HUES48 (cell line): ENCODE results near the gene ZNF324.

Experiments used
- H3K27ac ChIP-seq: one replicate; pipeline ENCODE4 v1.7.0; 2013; ENCODE audit warnings: low read depth, low read length, inconsistent platforms
- H3K27me3 ChIP-seq: 2 replicates; pipeline ENCODE4 v1.6.1; 2013; ENCODE audit warnings: mild to moderate bottlenecking, low read length; ENCODE audit not compliant: control insufficient read depth, insufficient read depth
- H3K36me3 ChIP-seq: 2 replicates; pipeline ENCODE4 v1.6.1; 2013; ENCODE audit warnings: low read length; ENCODE audit not compliant: control insufficient read depth, insufficient read depth
- H3K4me1 ChIP-seq: 2 replicates; pipeline ENCODE4 v1.6.1; 2013; ENCODE audit warnings: mild to moderate bottlenecking, low read length; ENCODE audit not compliant: control insufficient read depth, insufficient read depth
- H3K4me3 ChIP-seq: 2 replicates; pipeline ENCODE4 v1.5.1; 2013; ENCODE audit warnings: mild to moderate bottlenecking, low read depth, low read length
- H3K9ac ChIP-seq: 2 replicates; pipeline ENCODE4 v1.6.1; 2013; ENCODE audit warnings: mild to moderate bottlenecking, low read depth, low read length, moderate library complexity
- H3K9me3 ChIP-seq: 2 replicates; pipeline ENCODE4 v1.6.1; 2013; ENCODE audit warnings: low read length; ENCODE audit not compliant: control insufficient read depth, insufficient read depth

Gene ZNF324

GRCh38 chr19:58473775-58474174 lies 6.9 kb downstream of the ZNF324 start:
- Histone ChIP-seq H3K9me3 (no peaks in the 10 kb centered on the region), H3K4me3 (no peak overlapping the region), H3K4me1 (peaks cover 4% of the 10 kb centered on the region; the same call in 1 of the 2 replicates), H3K9ac (no peak overlapping the region), H3K27me3 (no peaks in the 10 kb centered on the region), H3K36me3 (peaks cover 26% of the 10 kb centered on the region; the same call in 1 of the 2 replicates), H3K27ac (no peak overlapping the region)

- no peak overlapping the region for H3K9ac ChIP-seq
- H3K27me3 ChIP-seq: no peaks in the 10 kb centered on the region
- peaks cover 4% of the 10 kb centered on the region; the same call in 1 of the 2 replicates for H3K4me1 ChIP-seq
- H3K27ac ChIP-seq: no peak overlapping the region
- H3K9me3 ChIP-seq: no peaks in the 10 kb centered on the region
- peaks cover 22% of the 10 kb centered on the region; the same call in 1 of the 2 replicates for H3K36me3 ChIP-seq
- no peak overlapping the region for H3K4me3 ChIP-seq
Measured at GRCh38 chr19:58474291-58474996, 7.6 kb downstream of the ZNF324 start.

- Histone ChIP-seq H3K27me3 (no peaks in the 10 kb centered on the region), H3K4me1 (peaks cover 4% of the 10 kb centered on the region; the same call in 1 of the 2 replicates), H3K36me3 (peaks cover 19% of the 10 kb centered on the region; the same call in 1 of the 2 replicates), H3K9me3 (no peaks in the 10 kb centered on the region), H3K4me3 (peak overlapping the region; percentile 86), H3K27ac (peak overlapping the region; percentile 95), H3K9ac (no peak overlapping the region)
Measured at GRCh38 chr19:58474997-58475713, 8.3 kb downstream of the ZNF324 start.

GRCh38 chr19:58475714-58476497 lies 9.0 kb downstream of the ZNF324 start, which contains the start of gene ZNF446:
Gene ZNF446, plus strand, starts transcription at chr19:58476352. Its CDS starts 867 bp downstream, at chr19:58477219.
- peaks cover 4% of the 10 kb centered on the region; the same call in 1 of the 2 replicates for H3K4me1 ChIP-seq
- H3K4me3 ChIP-seq: peak within 1 kb of the TSS; percentile 86
- no peaks in the 10 kb centered on the region for H3K27me3 ChIP-seq
- peaks cover 19% of the 10 kb centered on the region; the same call in 1 of the 2 replicates for H3K36me3 ChIP-seq
- peak within 1 kb of the TSS; percentile 70 for H3K9ac ChIP-seq
- H3K9me3 ChIP-seq: no peaks in the 10 kb centered on the region
- H3K27ac ChIP-seq: peak within 1 kb of the TSS; percentile 95

- Histone ChIP-seq H3K9me3 (no peaks in the 10 kb centered on the region), H3K27me3 (no peaks in the 10 kb centered on the region), H3K27ac (peak overlapping the region; percentile 95), H3K9ac (peak overlapping the region; percentile 70), H3K4me1 (peaks cover 4% of the 10 kb centered on the region; the same call in 1 of the 2 replicates), H3K36me3 (peaks cover 18% of the 10 kb centered on the region; the same call in 1 of the 2 replicates), H3K4me3 (peak overlapping the region; percentile 86)
Measured at GRCh38 chr19:58476498-58477015, 9.7 kb downstream of the ZNF324 start.

GRCh38 chr19:58477130-58477529 lies 10.2 kb downstream of the ZNF324 start:
- Histone ChIP-seq H3K36me3 (peaks cover 12% of the 10 kb centered on the region; the same call in 1 of the 2 replicates), H3K27me3 (no peaks in the 10 kb centered on the region), H3K4me3 (no peak overlapping the region; the same call in 1 of the 2 replicates), H3K9me3 (no peaks in the 10 kb centered on the region), H3K4me1 (peaks cover 4% of the 10 kb centered on the region; the same call in 1 of the 2 replicates), H3K27ac (no peak overlapping the region), H3K9ac (no peak overlapping the region)

GRCh38 chr19:58477871-58478270 lies 11.0 kb downstream of the ZNF324 start:
- Histone ChIP-seq H3K4me1 (peaks cover 4% of the 10 kb centered on the region; the same call in 1 of the 2 replicates), H3K27me3 (no peaks in the 10 kb centered on the region), H3K4me3 (no peak overlapping the region), H3K9me3 (no peaks in the 10 kb centered on the region), H3K9ac (no peak overlapping the region), H3K36me3 (peaks cover 4% of the 10 kb centered on the region; the same call in 1 of the 2 replicates), H3K27ac (no peak overlapping the region)

- H3K27ac ChIP-seq: no peak overlapping the region
Measured at GRCh38 chr19:58479303-58479702, 12.4 kb downstream of the ZNF324 start.

GRCh38 chr19:58479736-58480480 lies 13.0 kb downstream of the ZNF324 start:
- no peak overlapping the region for H3K9ac ChIP-seq
- peaks cover 4% of the 10 kb centered on the region; the same call in 1 of the 2 replicates for H3K4me1 ChIP-seq
- no peak overlapping the region for H3K4me3 ChIP-seq
- H3K36me3 ChIP-seq: no peaks in the 10 kb centered on the region
- H3K9me3 ChIP-seq: no peaks in the 10 kb centered on the region
- no peaks in the 10 kb centered on the region for H3K27me3 ChIP-seq
- H3K27ac ChIP-seq: no peak overlapping the region

More at GRCh38 chr19:58479303-58479702, 12.4 kb downstream of the ZNF324 start:
- Histone ChIP-seq H3K4me3 (no peak overlapping the region), H3K4me1 (peaks cover 4% of the 10 kb centered on the region; the same call in 1 of the 2 replicates), H3K9me3 (no peaks in the 10 kb centered on the region), H3K9ac (no peak overlapping the region), H3K27me3 (no peaks in the 10 kb centered on the region), H3K36me3 (no peaks in the 10 kb centered on the region)

- Histone ChIP-seq H3K36me3 (no peaks in the 10 kb centered on the region), H3K27ac (no peak overlapping the region), H3K9me3 (no peaks in the 10 kb centered on the region), H3K4me1 (peaks cover 4% of the 10 kb centered on the region; the same call in 1 of the 2 replicates), H3K4me3 (no peak overlapping the region), H3K9ac (no peak overlapping the region), H3K27me3 (no peaks in the 10 kb centered on the region)
Measured at GRCh38 chr19:58480481-58480830, 13.6 kb downstream of the ZNF324 start.
